AG10803 (cell line): ENCODE data around the gene ATP6V1G1.

ENCODE experiments used
- DNase-seq: peaks from one replicate; pipeline ENCODE4 v3.0.0; 2010; ENCODE audit warnings: low read depth
- H3K4me3 ChIP-seq: 2 replicates; pipeline ENCODE4 v1.5.1; 2011; ENCODE audit warnings: mild to moderate bottlenecking, low read length, control low read depth
- CTCF ChIP-seq: conservative IDR thresholded peaks from 2 replicates; pipeline ENCODE4 v1.5.1; 2011; ENCODE audit warnings: mild to moderate bottlenecking, low read length, control low read depth, inconsistent platforms

ATP6V1G1 gene

DNA sequence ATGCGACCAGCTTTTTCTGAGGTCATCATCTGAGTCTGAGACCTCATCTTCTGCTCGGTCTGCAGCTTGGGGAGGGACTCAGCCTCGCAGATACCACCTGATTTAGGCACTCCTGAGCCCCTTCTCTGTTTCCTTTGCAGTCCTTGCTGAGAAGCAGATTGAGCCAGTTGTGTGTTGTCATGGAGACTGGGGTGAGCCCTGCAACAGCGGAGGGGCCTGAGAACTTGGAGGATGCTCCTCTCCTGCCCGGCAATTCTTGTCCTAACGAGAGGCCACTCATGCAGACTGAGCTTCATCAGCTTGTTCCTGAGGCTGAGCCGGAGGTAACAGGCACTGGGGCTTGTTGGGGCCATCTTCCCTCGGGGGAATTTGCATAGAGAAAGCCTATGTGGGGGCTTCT, 50.8 kb downstream of the ATP6V1G1 start:
- no peak overlapping the region for H3K4me3 ChIP-seq
- TF ChIP-seq CTCF, result no peak
- no peak for DNase-seq

DNA sequence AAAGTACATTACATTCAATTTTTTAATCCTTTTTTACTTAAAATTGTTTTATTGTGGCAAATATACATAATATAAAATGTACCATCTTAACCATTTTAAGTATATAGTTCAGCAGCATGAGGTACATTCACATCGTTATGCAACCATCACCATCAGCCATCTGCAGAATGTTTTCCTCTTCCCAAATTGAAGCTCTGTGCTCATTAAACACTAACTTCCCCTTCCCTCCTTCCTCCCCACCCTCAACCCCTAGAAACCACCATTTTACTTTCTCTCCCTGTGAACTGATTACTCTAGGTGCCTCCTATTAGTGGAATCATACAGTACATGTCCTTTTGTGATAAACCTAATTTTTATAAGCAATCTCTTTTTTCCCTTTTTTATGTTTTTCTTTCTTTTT, 54.4 kb downstream of the ATP6V1G1 start:
- no peak overlapping the region for H3K4me3 ChIP-seq
- DNase-seq, result no peak
- no peak for TF ChIP-seq CTCF

DNA sequence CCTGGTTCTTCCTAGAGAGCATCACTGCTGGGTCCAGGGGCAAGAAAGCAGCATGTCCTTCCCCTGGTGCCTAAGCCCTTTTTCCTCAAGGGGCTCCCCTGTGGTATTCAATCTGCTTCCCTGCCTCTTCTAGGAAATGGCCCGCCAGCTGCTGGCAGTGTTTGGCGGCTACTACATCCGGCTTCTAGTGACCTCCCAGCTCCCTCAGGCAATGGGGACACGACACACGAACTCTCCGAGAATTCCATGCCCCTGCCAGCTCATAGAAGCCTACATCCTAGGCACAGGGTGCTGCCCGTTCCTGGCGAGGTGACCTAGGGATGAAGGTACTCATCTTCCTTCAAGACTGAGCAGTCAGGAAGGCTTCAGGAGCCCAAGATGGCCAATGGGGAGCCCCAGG, 55.4 kb downstream of the ATP6V1G1 start:
- no peak overlapping the region for H3K4me3 ChIP-seq
- DNase-seq, result no peak
- TF ChIP-seq CTCF, result no peak

DNA sequence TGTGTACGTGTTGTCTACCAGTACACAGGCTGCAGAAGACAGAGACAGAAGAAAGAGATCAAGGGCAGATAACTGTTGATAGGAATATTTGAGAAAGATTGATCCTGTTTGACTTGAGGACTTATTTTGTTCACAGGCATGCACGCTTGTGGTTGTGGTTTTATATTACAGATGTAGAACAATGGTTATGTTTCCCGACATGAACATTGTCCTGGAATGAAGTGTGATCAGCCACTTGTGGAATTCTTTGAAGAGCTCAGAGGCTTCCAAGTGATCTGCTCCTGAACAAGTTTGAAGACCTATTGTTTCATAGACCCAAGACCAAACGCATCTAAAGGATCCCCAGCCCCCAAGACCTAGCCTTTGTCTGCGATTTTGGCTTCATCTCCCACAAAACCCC, 56.3 kb downstream of the ATP6V1G1 start:
- peak; percentile 32 for DNase-seq

More for the DNA sequence above, 56.3 kb downstream of the ATP6V1G1 start:
- no peak for TF ChIP-seq CTCF
- no peak overlapping the region for H3K4me3 ChIP-seq
